ENCODE results near the gene ZCCHC17.

ZCCHC17 gene

GRCh38 chr1:31336687-31337467 is 40.0 kb downstream of the ZCCHC17 start:
- no peak for TF ChIP-seq CTCF (conservative IDR thresholded peaks at IDR 0.05)

GRCh38 chr1:31344503-31344902 is 47.7 kb downstream of the ZCCHC17 start:
- no peak overlapping the region for H3K27ac ChIP-seq
- no peak for TF ChIP-seq CTCF (conservative IDR thresholded peaks at IDR 0.05)

More at GRCh38 chr1:31336687-31337467, 40.0 kb downstream of the ZCCHC17 start:
- no peak overlapping the region for H3K27ac ChIP-seq

GRCh38 chr1:31345635-31346034 is 48.8 kb downstream of the ZCCHC17 start:
- no peak for TF ChIP-seq CTCF (conservative IDR thresholded peaks at IDR 0.05)
- no peak overlapping the region for H3K27ac ChIP-seq

GRCh38 chr1:31346785-31347184 is 50.0 kb downstream of the ZCCHC17 start:
- H3K27ac ChIP-seq = no peak overlapping the region
- no peak for TF ChIP-seq CTCF (conservative IDR thresholded peaks at IDR 0.05)

- TF ChIP-seq CTCF (conservative IDR thresholded peaks at IDR 0.05) = no peak
- no peak overlapping the region for H3K27ac ChIP-seq
Observed at GRCh38 chr1:31348449-31348848, 51.6 kb downstream of the ZCCHC17 start.

GRCh38 chr1:31354283-31354682 is 57.5 kb downstream of the ZCCHC17 start:
- peak overlapping the region; percentile 42; the same call in 1 of the 2 replicates for H3K27ac ChIP-seq
- TF ChIP-seq CTCF (conservative IDR thresholded peaks at IDR 0.05) = no peak

- no peak overlapping the region for H3K27ac ChIP-seq
- TF ChIP-seq CTCF (conservative IDR thresholded peaks at IDR 0.05) = no peak
Observed at GRCh38 chr1:31356427-31356826, 59.6 kb downstream of the ZCCHC17 start.

All from VCaP (cell line).